ENCODE measurements around the gene SIGLECL1.

GRCh38 chr19:51285682-51286081, 34.8 kb downstream of the SIGLECL1 start:
- TF ChIP-seq EZH2 (IDR thresholded peaks at IDR 0.05; ENCODE audit: insufficient read depth, low read length): no peak
- TF ChIP-seq, protein P1, sequence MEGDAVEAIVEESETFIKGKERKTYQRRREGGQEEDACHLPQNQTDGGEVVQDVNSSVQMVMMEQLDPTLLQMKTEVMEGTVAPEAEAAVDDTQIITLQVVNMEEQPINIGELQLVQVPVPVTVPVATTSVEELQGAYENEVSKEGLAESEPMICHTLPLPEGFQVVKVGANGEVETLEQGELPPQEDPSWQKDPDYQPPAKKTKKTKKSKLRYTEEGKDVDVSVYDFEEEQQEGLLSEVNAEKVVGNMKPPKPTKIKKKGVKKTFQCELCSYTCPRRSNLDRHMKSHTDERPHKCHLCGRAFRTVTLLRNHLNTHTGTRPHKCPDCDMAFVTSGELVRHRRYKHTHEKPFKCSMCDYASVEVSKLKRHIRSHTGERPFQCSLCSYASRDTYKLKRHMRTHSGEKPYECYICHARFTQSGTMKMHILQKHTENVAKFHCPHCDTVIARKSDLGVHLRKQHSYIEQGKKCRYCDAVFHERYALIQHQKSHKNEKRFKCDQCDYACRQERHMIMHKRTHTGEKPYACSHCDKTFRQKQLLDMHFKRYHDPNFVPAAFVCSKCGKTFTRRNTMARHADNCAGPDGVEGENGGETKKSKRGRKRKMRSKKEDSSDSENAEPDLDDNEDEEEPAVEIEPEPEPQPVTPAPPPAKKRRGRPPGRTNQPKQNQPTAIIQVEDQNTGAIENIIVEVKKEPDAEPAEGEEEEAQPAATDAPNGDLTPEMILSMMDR (IDR thresholded peaks at IDR 0.05; ENCODE audit: insufficient read depth, low read depth, low read length): no peak
